ENCODE results near the gene OR51D1. TPM values are rescaled to one million over a fixed set of nuclear protein-coding genes. Genes with fewer than 3 reads are reported as not detected.

OR51D1 gene
- total RNA-seq, 1 experiment from 2014 or later = not detected

- in situ Hi-C loops (cut with HindIII; ENCODE audit: low sequenced_read_pairs) = no loop called here
- DNase-seq (ENCODE audit: low spot score) = no peak
Observed at GRCh38 chr11:4643076-4643475, 5.8 kb downstream of the OR51D1 start.

GRCh38 chr11:4643682-4644081 is 6.4 kb downstream of the OR51D1 start, which contains the start of gene OR51E1:
Gene OR51E1, plus strand, starts transcription at chr11:4643982. Its CDS starts 8,545 bp downstream, at chr11:4652527.
- no peak for DNase-seq (ENCODE audit: low spot score)
- in situ Hi-C loops (cut with HindIII; ENCODE audit: low sequenced_read_pairs) = no loop called here

- in situ Hi-C loops (cut with HindIII; ENCODE audit: low sequenced_read_pairs) = no loop called here
- no peak for DNase-seq (ENCODE audit: low spot score)
Observed at GRCh38 chr11:4644233-4644632, 7.0 kb downstream of the OR51D1 start.

GRCh38 chr11:4645974-4646373 is 8.7 kb downstream of the OR51D1 start:
- in situ Hi-C loops (cut with HindIII; ENCODE audit: low sequenced_read_pairs) = no loop called here
- DNase-seq (ENCODE audit: low spot score) = no peak

GRCh38 chr11:4647766-4648165 is 10.5 kb downstream of the OR51D1 start:
- no peak for DNase-seq (ENCODE audit: low spot score)
- in situ Hi-C loops (cut with HindIII; ENCODE audit: low sequenced_read_pairs) = no loop called here

- no peak for DNase-seq (ENCODE audit: low spot score)
- in situ Hi-C loops (cut with HindIII; ENCODE audit: low sequenced_read_pairs) = no loop called here
Observed at GRCh38 chr11:4654635-4655369, 17.5 kb downstream of the OR51D1 start.

- DNase-seq (ENCODE audit: low spot score) = no peak
- in situ Hi-C loops (cut with HindIII; ENCODE audit: low sequenced_read_pairs) = no loop called here
Observed at GRCh38 chr11:4658629-4659445, 21.6 kb downstream of the OR51D1 start.

GRCh38 chr11:4662876-4663275 is 25.6 kb downstream of the OR51D1 start:
- in situ Hi-C loops (cut with HindIII; ENCODE audit: low sequenced_read_pairs) = no loop called here
- no peak for DNase-seq (ENCODE audit: low spot score)

- in situ Hi-C loops (cut with HindIII; ENCODE audit: low sequenced_read_pairs) = no loop called here
- DNase-seq (ENCODE audit: low spot score) = no peak
Observed at GRCh38 chr11:4664183-4664582, 26.9 kb downstream of the OR51D1 start.

GRCh38 chr11:4664786-4665185 is 27.5 kb downstream of the OR51D1 start:
- in situ Hi-C loops (cut with HindIII; ENCODE audit: low sequenced_read_pairs) = no loop called here
- DNase-seq (ENCODE audit: low spot score) = no peak

GRCh38 chr11:4665424-4665823 is 28.1 kb downstream of the OR51D1 start:
- in situ Hi-C loops (cut with HindIII; ENCODE audit: low sequenced_read_pairs) = no loop called here
- DNase-seq (ENCODE audit: low spot score) = no peak

GRCh38 chr11:4671741-4672140 is 34.5 kb downstream of the OR51D1 start:
- DNase-seq (ENCODE audit: low spot score) = no peak
- in situ Hi-C loops (cut with HindIII; ENCODE audit: low sequenced_read_pairs) = no loop called here

GRCh38 chr11:4672470-4672869 is 35.2 kb downstream of the OR51D1 start:
- DNase-seq (ENCODE audit: low spot score) = no peak
- in situ Hi-C loops (cut with HindIII; ENCODE audit: low sequenced_read_pairs) = no loop called here

GRCh38 chr11:4673781-4674180 is 36.5 kb downstream of the OR51D1 start:
- DNase-seq (ENCODE audit: low spot score) = no peak
- in situ Hi-C loops (cut with HindIII; ENCODE audit: low sequenced_read_pairs) = no loop called here

- in situ Hi-C loops (cut with HindIII; ENCODE audit: low sequenced_read_pairs) = no loop called here
- no peak for DNase-seq (ENCODE audit: low spot score)
Observed at GRCh38 chr11:4677948-4678347, 40.7 kb downstream of the OR51D1 start.

- in situ Hi-C loops (cut with HindIII; ENCODE audit: low sequenced_read_pairs) = no loop called here
- DNase-seq (ENCODE audit: low spot score) = no peak
Observed at GRCh38 chr11:4680341-4680740, 43.1 kb downstream of the OR51D1 start.

- in situ Hi-C loops (cut with HindIII; ENCODE audit: low sequenced_read_pairs) = no loop called here
- DNase-seq (ENCODE audit: low spot score) = no peak
Observed at GRCh38 chr11:4682623-4683419, 45.5 kb downstream of the OR51D1 start.

- no peak for DNase-seq (ENCODE audit: low spot score)
- in situ Hi-C loops (cut with HindIII; ENCODE audit: low sequenced_read_pairs) = no loop called here
Observed at GRCh38 chr11:4684631-4685285, 47.5 kb downstream of the OR51D1 start.

All from G401 (cell line).